Measurements from ENCODE around the gene MCRIP2. TPM values are rescaled to one million over a fixed set of nuclear protein-coding genes. Genes with fewer than 3 reads are reported as not detected.

The MCRIP2 gene
- total RNA-seq, 2 donors from 2014 or later = 41.2 to 47.5 TPM

GRCh38 chr16:621526-622105, 20.0 kb upstream of the MCRIP2 start:
- H3K4me1 ChIP-seq = no peaks in the 10 kb centered on the region
- WGBS, 2 donors = 80 to 93% methylated on average over 12 to 21 of the region's 21 CpGs
- no peaks in the 10 kb centered on the region for H3K9me3 ChIP-seq
- intact Hi-C loops (cut with DNase I) = no loop called here
- TF ChIP-seq CTCF (IDR thresholded peaks at IDR 0.05) (no peak), POLR2A (IDR thresholded peaks at IDR 0.05) (no peak)
- H3K4me3 ChIP-seq = no peak overlapping the region
- DNase-seq (no peak), ATAC-seq (no peak)
- H3K36me3 ChIP-seq (replicated peaks in 1 of 2; ENCODE audit: insufficient read depth in 1 of 2, low read depth in 2 of 2) = peaks cover 0 to 2% of the 10 kb centered on the region in 2 donors
- H3K27ac ChIP-seq = no peak overlapping the region
- H3K27me3 ChIP-seq = no peaks in the 10 kb centered on the region

- DNase-seq = no peak
- ATAC-seq = no peak
- WGBS, 2 donors = 92 to 94% methylated on average over 13 to 16 of the region's 17 CpGs
- Histone ChIP-seq H3K9me3 (no peaks in the 10 kb centered on the region), H3K27ac (no peak overlapping the region), H3K4me1 (no peaks in the 10 kb centered on the region), H3K36me3 (replicated peaks in 1 of 2; ENCODE audit: insufficient read depth in 1 of 2, low read depth in 2 of 2) (peaks cover 4% of the 10 kb centered on the region in 2 donors), H3K27me3 (no peaks in the 10 kb centered on the region), H3K4me3 (no peak overlapping the region)
- TF ChIP-seq POLR2A (IDR thresholded peaks at IDR 0.05) (no peak), CTCF (IDR thresholded peaks at IDR 0.05) (no peak)
- intact Hi-C loops (cut with DNase I) = no loop called here
Observed at GRCh38 chr16:622920-623280, 18.7 kb upstream of the MCRIP2 start.

- H3K36me3 ChIP-seq (replicated peaks in 1 of 2; ENCODE audit: insufficient read depth in 1 of 2, low read depth in 2 of 2) = peaks cover 4 to 7% of the 10 kb centered on the region in 2 donors
Observed at GRCh38 chr16:624526-625070, 17.0 kb upstream of the MCRIP2 start.

GRCh38 chr16:625117-625976, 16.3 kb upstream of the MCRIP2 start:
- ATAC-seq = no peak
- H3K27ac ChIP-seq = no peak overlapping the region
- 93% methylated on average over 3 to 33 of the region's 37 CpGs for WGBS, 2 donors
- H3K27me3 ChIP-seq = no peaks in the 10 kb centered on the region
- peaks cover 4 to 7% of the 10 kb centered on the region in 2 donors for H3K36me3 ChIP-seq (replicated peaks in 1 of 2; ENCODE audit: insufficient read depth in 1 of 2, low read depth in 2 of 2)
- intact Hi-C loops (cut with DNase I) = no loop called here
- H3K4me3 ChIP-seq = no peak overlapping the region
- no peaks in the 10 kb centered on the region for H3K9me3 ChIP-seq
- TF ChIP-seq POLR2A (IDR thresholded peaks at IDR 0.05) (no peak), CTCF (IDR thresholded peaks at IDR 0.05) (no peak)
- DNase-seq = no peak
- peaks cover 4% of the 10 kb centered on the region for H3K4me1 ChIP-seq

More at GRCh38 chr16:624526-625070, 17.0 kb upstream of the MCRIP2 start:
- no peak for DNase-seq
- H3K4me3 ChIP-seq = no peak overlapping the region
- TF ChIP-seq POLR2A (IDR thresholded peaks at IDR 0.05) (no peak), CTCF (IDR thresholded peaks at IDR 0.05) (no peak)
- H3K4me1 ChIP-seq = no peaks in the 10 kb centered on the region
- no peak overlapping the region for H3K27ac ChIP-seq
- H3K9me3 ChIP-seq = no peaks in the 10 kb centered on the region
- WGBS, 2 donors = 84 to 88% methylated on average over 9 to 10 of the region's 10 CpGs
- H3K27me3 ChIP-seq = no peaks in the 10 kb centered on the region
- intact Hi-C loops (cut with DNase I) = no loop called here
- ATAC-seq = no peak

Data from body of pancreas (tissue), 4 donors.